Fibroblast of lung (primary cell): ENCODE measurements around the gene C1QTNF12.

Experiments
- EZH2 ChIP-seq: IDR thresholded peaks from 2 replicates; pipeline ENCODE4 v1.5.1; 2012; ENCODE audit warnings: low read length, control low read depth, mild to moderate bottlenecking; ENCODE audit errors: missing control alignments
- TF ChIP-seq, protein P1 (sequence below), 2 donors: IDR thresholded peaks in 1 of 2; conservative IDR thresholded peaks in 1 of 2; 1 replicate in 1 of 2; 2 replicates in 1 of 2; pipeline ENCODE4 v1.5.1; 2011 to 2012; ENCODE audit warnings: low read length in 2 of 2, control low read depth in 1 of 2, inconsistent platforms in 1 of 2, low read depth in 1 of 2, mild to moderate bottlenecking in 1 of 2

DNA sequence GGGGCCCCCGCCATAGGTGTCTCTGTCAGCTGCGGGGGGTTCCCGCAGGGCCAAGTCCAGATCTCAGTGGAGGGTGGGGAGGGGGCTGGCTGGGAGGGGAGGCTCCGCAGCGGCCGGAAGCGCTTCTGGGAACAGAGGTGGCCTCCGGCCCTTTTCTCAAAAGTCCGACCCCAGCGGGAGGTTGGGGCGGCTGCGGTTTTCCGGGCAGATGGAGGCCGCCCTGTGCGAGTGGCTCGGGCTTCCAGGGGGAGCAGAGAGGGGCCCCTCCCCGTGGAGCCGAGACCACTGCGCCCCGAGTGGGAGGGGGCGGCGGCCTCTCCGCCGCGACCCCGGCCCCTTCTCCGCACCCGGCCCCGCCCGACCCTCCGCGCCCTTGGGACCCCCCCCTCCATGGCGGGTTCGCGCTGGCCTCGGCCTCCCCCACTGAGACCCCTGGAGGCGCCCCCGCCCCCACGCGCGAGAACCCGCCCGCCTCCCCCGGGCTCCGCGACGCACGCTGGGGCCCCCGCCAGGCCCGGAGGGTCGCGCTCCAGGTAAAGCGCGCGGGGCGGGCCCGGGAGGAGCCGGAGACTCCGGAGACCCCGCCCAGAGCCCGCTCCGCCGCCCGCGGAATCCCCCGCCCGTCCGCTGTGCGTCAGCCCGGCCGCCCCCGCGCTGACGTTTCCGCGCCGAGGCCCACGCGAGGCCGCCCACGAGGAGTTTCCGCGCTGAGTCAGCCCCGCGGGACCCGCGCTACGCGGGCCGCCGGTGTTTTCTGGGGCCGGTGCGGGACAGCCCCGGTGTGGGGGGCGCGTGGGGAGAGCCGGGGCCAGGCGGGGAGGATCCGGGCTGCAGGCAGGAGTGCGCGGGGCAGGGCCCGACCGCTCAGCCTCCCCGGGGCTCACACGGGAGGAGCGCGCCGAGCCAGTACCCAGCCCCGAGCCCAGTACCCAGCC is 45.4 kb downstream of the C1QTNF12 start:
- TF ChIP-seq, protein P1, sequence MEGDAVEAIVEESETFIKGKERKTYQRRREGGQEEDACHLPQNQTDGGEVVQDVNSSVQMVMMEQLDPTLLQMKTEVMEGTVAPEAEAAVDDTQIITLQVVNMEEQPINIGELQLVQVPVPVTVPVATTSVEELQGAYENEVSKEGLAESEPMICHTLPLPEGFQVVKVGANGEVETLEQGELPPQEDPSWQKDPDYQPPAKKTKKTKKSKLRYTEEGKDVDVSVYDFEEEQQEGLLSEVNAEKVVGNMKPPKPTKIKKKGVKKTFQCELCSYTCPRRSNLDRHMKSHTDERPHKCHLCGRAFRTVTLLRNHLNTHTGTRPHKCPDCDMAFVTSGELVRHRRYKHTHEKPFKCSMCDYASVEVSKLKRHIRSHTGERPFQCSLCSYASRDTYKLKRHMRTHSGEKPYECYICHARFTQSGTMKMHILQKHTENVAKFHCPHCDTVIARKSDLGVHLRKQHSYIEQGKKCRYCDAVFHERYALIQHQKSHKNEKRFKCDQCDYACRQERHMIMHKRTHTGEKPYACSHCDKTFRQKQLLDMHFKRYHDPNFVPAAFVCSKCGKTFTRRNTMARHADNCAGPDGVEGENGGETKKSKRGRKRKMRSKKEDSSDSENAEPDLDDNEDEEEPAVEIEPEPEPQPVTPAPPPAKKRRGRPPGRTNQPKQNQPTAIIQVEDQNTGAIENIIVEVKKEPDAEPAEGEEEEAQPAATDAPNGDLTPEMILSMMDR (conservative IDR thresholded peaks at IDR 0.05 in 1 of 2, IDR thresholded peaks at IDR 0.05 in 1 of 2; ENCODE audit: low read depth in 1 of 2, low read length in 2 of 2): no peak
- no peak for TF ChIP-seq EZH2
